ENCODE measurements around the gene ITPKB.
"Not testable (repeated sequence)": the region's sequence is repeated elsewhere in the genome, so short reads cannot be mapped to it uniquely, and the experiment has no call there.

ITPKB gene

DNA sequence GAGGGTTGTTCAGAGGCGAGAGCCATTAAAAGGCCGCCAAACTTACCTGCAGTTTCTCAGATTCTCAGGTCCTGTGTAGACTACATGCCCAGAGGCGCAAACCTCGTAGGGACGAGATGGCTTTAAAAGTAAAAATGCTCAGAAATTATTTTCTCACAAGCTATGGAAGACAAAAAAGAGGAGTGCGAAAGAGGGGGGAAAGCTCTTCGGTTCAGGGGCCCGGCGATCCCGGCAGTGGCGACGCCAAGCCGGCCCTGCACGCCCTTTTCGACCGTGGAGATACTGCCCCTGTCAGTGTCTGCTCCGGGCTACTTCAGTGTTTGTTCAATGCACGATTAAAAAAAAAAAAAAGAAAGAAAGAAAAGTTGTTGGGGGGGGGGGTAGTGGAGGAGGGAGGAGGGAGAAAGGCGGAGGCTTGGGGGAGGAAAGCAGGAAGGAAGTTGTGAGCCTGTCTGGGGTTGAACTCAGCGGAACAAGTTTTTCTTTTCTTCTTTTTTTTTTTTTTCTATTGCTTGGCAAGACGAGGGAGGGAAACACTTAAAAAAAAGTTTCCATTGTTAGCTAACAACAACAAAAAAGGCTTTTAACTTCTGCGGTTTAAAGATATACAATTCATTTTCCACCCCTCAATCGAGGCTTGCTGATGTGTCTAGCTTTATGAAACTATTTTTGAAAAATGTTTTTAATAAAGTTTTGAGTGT, at the start of gene ITPKB:
TSS of gene ITPKB (minus strand) at position 288 of the 701 bp plus-strand sequence. CDS start 1,824 bp downstream, outside the sequence.
- DNase-seq = peak; percentile 59

- no peak for DNase-seq
Observed at GRCh38 chr1:226787638-226788037, 48.6 kb upstream of the ITPKB start.

GRCh38 chr1:226787071-226787470, 48.0 kb upstream of the ITPKB start:
- no peak for DNase-seq

- DNase-seq = no peak
Observed at GRCh38 chr1:226786550-226786949, 47.5 kb upstream of the ITPKB start.

- no peak for DNase-seq
Observed at GRCh38 chr1:226785805-226786204, 46.7 kb upstream of the ITPKB start.

GRCh38 chr1:226784081-226785049, 45.3 kb upstream of the ITPKB start:
- DNase-seq = peak; percentile 44

DNA sequence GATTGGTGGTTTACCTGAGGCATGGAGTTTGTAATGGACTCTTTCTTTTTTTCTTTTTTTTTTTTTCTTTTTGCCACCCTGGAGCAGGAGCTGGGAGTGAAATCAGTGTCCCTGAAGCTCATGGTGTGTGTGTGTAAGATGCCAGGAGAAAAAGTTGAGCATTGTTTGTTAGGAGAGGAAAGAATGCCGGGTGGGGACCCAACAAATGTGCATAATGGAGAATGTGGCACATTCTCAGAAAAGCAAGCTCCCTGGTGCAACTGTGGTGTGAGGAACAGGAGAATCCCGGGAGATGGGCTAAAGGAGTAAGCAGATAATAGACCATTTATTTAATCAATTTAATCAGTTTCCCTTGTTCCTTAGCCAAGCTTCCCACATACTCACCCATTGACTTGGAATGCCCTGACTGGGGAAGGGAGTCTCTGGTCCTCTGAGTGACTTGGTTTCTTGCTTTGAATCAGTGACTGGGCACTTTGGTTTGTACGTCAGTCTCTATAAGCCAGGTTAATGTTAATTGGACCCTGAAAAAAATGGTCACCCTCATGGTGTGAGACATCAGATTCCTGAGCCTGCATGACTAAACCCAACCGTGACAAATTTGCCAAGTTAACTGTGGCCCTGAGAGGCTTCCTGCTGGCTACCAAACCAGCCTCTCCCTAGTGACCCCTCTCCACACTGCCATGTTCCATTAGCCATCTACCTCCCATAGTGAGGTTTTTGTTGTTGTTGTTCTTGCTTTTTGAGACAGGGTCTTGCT, 43.9 kb upstream of the ITPKB start:
- DNase-seq = no peak

GRCh38 chr1:226781937-226782609, 43.0 kb upstream of the ITPKB start:
- DNase-seq = no peak

GRCh38 chr1:226779561-226779960, 40.5 kb upstream of the ITPKB start:
- DNase-seq = peak; percentile 43

DNA sequence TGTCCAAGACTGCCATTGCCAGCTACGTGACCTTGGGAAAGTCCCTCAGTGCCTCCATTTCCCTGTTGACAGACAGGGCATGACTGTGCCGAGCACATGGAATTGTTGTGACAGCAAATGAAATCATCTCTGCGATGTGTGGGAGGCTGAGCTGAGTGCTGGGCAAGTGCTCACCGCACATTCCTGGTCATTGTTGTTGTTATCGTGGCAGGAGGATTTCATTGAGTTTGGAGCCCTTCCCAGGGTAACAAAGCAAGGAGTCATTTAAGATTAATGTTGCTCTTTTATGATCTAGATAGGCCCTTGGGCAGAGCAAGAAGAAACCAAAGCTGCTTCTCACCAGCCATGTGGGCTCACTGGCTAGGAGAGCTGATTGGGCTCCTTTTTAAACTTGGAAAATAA, 39.6 kb upstream of the ITPKB start:
- no peak for DNase-seq

DNA sequence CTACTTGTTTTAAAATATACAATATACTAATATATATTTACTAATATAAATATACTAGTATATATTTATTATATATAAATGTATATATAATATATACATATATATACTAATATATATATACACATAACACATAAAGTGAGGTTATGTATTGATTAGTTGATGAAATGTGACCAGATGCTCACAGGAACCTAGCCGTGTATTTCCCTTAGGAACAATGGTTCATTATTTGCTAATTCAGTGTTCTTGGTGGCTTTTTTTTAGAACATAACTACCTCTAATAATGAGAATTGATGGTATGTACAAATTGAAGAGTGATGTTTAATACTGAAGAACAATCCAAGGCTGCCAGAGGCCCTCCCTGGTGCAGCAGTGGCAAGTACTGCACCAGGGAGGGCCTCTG, 37.9 kb upstream of the ITPKB start:
- no peak for DNase-seq

DNA sequence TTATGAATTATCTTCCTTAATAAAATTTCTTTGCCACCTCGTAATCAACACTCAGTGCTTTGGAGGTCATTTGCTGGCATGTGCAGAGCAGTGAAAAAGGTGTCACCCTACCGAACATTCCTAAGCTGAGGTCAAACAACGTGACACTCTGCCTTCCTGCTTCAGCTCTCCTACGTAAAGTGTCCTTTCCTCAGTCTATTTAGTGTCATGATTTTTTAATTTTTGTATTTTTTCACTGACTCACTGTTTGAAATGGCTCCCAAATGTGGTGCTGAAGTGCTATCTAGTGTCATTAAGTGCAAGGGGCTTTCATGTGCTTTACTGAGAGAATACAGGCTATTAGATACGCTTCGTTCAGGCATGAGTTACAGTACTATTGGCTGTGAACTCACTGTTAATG, 37.0 kb upstream of the ITPKB start:
- DNase-seq = no peak

DNA sequence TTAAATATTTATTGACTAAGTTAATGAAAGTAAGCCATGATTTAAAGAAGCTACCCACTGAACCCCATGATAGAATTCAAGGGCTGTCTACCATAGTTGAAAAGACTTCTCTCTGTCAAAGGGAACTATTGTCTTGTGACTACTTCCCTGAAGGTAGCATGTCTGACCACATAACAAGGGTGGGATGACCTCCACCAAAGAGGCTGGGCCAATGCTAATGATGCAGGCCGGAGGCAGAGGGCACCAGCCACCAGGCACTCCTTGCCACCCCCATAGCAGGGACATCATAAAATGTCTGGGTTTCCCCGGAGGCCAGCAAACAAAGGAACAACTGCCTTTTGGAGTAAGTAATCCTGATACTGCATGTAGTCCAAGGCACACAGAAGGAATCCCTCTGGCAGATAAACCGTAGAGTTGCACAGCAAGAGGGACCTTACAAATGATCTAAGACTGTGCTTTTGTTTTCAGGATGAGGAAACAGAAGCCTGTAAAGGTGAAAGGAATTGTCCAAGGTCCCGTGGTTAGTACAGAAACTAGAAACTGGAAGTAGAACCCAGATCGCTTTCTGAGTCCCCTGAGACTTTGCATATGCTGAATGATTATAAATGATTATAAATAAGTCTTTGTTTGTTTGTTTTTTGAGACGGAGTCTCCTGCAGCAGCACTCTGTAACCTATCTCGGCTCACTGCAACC, 33.5 kb upstream of the ITPKB start:
- DNase-seq = no peak

- not testable (repeated sequence) for DNase-seq
Observed at GRCh38 chr1:226767170-226767569, 28.1 kb upstream of the ITPKB start.

GRCh38 chr1:226766565-226766964, 27.5 kb upstream of the ITPKB start:
- DNase-seq = no peak

- DNase-seq = no peak
Observed at GRCh38 chr1:226764533-226764932, 25.5 kb upstream of the ITPKB start.

GRCh38 chr1:226763905-226764264, 24.8 kb upstream of the ITPKB start:
- peak; percentile 41 for DNase-seq

- DNase-seq = no peak
Observed at GRCh38 chr1:226762988-226763904, 24.2 kb upstream of the ITPKB start.

GRCh38 chr1:226762055-226762454, 23.0 kb upstream of the ITPKB start:
- DNase-seq = no peak

DNA sequence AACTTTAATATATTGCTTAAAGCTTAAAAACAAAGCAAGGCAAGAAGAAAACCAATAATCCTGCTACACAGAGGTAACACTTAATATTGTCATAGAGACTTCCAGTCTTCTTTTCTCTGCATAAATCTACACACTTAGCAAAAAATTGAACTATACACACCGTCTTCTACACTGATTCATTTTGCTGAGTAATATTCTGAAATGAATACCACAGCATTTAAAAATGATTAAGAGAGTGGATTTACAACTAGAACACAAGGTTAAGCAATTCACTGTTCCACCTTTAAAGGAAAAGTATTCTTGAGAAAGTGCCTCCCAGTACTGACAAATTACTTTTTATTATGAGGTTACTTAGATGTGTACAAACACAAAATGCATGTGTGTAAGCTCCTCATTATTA, 22.2 kb upstream of the ITPKB start:
- DNase-seq = no peak
